Chondrocyte (in vitro differentiated cells): ENCODE measurements around the gene CIB1. TPM values are rescaled to one million over a fixed set of nuclear protein-coding genes. Genes with fewer than 3 reads are reported as not detected.
"Not testable (repeated sequence)": the region's sequence is repeated elsewhere in the genome, so short reads cannot be mapped to it uniquely, and the experiment has no call there.

Experiments used
- DNase-seq: peaks from one replicate; pipeline ENCODE4 v3.0.0; 2021; ENCODE audit warnings: mixed read lengths, low spot score
- H3K27ac Mint-ChIP-seq: one replicate; pipeline ENCODE4 v1.8.0; 2021; ENCODE audit warnings: mild to moderate bottlenecking, moderate library complexity, mixed read lengths; ENCODE audit not compliant: unreplicated experiment
- H3K27me3 Mint-ChIP-seq: 2 replicates; pipeline ENCODE4 v1.8.0; 2021; ENCODE audit warnings: low read depth, mixed read lengths
- H3K36me3 Mint-ChIP-seq: 2 replicates; pipeline ENCODE4 v1.8.0; 2021; ENCODE audit warnings: low read depth, mixed read lengths
- H3K4me1 Mint-ChIP-seq: 2 replicates; pipeline ENCODE4 v1.8.0; 2021; ENCODE audit warnings: low read depth, mild to moderate bottlenecking, mixed read lengths
- H3K4me3 Mint-ChIP-seq: one replicate; pipeline ENCODE4 v1.8.0; 2021; ENCODE audit warnings: mild to moderate bottlenecking, moderate library complexity, mixed read lengths; ENCODE audit not compliant: unreplicated experiment
- H3K9me3 Mint-ChIP-seq: 2 replicates; pipeline ENCODE4 v1.8.0; 2021; ENCODE audit warnings: low read depth, mixed read lengths
- long read RNA-seq: library from polyadenylated mRNA; stranded (forward); transcript quantifications from one replicate; pipeline ENCODE4 v2.0.0, GENCODE V29; 2021
- total RNA-seq: library from RNA; stranded (reverse); gene quantifications from 3 replicates; pipeline ENCODE4 v1.2.1, GENCODE V29; 2021
- TF ChIP-seq, protein P1 (sequence below): fragments of 200-600 bp; sonication (generic); IDR thresholded peaks from 2 replicates; pipeline ENCODE4 v1.5.0; 2021; ENCODE audit warnings: antibody characterized with exemption, mild to moderate bottlenecking, moderate library complexity

The CIB1 gene
- total RNA-seq = 40.2 to 42.4 TPM (median 40.9 TPM) in 3 replicates
- long read RNA-seq, transcript CIB1-201 (7 exons, 1,247 nt) = major isoform, 71 of 90 reads
- long read RNA-seq, partial matches to known transcripts = 1 of 90 reads
- long read RNA-seq, other reads (novel, unspliced or antisense) = 14 of 90 reads

DNA sequence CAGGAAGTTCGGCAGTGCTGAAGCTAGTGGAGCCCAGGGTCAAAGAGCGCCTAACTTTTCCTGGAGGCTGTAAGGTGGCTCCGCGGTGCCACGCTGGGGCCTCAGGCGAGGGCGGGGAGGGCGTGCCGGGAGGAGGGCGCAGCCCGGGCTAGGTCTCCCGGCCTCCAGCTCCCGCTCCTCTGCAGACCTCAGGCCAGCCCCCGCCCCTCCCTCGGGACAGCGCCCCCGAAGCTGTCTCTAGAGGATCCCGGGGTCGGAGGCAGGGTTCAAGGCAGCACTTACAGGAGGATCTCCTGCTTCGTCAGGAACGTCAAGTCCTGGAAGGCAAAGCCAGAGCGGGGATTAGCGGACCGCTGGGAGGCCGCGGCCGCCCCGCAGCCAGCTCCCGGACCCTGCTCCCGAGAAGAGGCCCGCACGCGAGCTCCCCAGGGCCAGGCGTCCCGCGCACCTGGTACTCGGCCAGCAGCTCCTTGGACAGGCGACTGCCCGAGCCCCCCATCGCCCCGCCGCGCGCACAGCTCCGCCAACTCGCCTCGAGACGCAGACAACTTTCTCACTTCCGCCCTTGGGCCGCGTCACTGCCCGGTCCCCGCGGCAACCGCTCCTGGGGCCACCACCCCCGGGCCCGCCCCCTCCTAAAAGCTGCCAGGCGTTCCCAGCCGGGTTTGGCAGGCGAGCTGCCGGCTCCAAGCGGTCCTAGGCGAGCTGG is at the start of gene CIB1:
Gene CIB1, minus strand, starts transcription at position 555 of the 709 bp plus-strand sequence. Its CDS starts 56 bp downstream, at position 499.
- peaks cover 11% of the 10 kb centered on the region for H3K36me3 Mint-ChIP-seq
- H3K27me3 Mint-ChIP-seq = no peaks in the 10 kb centered on the region
- peak within 1 kb of the TSS; percentile 88 for H3K27ac Mint-ChIP-seq
- TF ChIP-seq, protein P1, sequence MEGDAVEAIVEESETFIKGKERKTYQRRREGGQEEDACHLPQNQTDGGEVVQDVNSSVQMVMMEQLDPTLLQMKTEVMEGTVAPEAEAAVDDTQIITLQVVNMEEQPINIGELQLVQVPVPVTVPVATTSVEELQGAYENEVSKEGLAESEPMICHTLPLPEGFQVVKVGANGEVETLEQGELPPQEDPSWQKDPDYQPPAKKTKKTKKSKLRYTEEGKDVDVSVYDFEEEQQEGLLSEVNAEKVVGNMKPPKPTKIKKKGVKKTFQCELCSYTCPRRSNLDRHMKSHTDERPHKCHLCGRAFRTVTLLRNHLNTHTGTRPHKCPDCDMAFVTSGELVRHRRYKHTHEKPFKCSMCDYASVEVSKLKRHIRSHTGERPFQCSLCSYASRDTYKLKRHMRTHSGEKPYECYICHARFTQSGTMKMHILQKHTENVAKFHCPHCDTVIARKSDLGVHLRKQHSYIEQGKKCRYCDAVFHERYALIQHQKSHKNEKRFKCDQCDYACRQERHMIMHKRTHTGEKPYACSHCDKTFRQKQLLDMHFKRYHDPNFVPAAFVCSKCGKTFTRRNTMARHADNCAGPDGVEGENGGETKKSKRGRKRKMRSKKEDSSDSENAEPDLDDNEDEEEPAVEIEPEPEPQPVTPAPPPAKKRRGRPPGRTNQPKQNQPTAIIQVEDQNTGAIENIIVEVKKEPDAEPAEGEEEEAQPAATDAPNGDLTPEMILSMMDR = peak; percentile 74
- no peaks in the 10 kb centered on the region for H3K9me3 Mint-ChIP-seq
- DNase-seq = no peak
- H3K4me3 Mint-ChIP-seq = peak within 1 kb of the TSS; percentile 81
- peaks cover 25% of the 10 kb centered on the region for H3K4me1 Mint-ChIP-seq

DNA sequence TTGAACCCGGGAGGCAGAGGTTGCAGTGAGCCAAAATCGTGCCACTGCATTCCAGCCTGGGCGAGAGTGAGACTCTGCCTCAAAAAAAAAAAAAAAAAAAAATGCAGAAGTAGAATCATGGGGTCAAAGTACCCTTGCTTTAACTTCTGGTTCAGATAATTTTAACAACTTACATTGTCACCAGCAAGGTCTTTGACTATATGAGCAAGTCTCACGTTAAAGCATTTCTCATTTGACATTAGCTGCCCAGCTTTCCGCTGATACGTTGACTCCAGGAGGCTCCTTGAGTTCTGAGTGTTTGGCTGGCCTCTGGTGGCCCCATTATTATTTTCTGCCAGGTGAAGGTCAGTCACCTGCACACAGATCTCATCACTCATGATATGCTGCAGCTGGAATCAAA is 47.9 kb upstream of the CIB1 start:
- H3K4me3 Mint-ChIP-seq, H3K27me3 Mint-ChIP-seq, H3K9me3 Mint-ChIP-seq, DNase-seq, H3K27ac Mint-ChIP-seq, H3K36me3 Mint-ChIP-seq, H3K4me1 Mint-ChIP-seq: not testable (repeated sequence)

- not testable (repeated sequence) for H3K4me1 Mint-ChIP-seq, H3K27ac Mint-ChIP-seq, H3K4me3 Mint-ChIP-seq, DNase-seq, H3K9me3 Mint-ChIP-seq, H3K27me3 Mint-ChIP-seq, H3K36me3 Mint-ChIP-seq
Measured at GRCh38 chr15:90280743-90281142, 47.0 kb upstream of the CIB1 start.

GRCh38 chr15:90278467-90278866 is 44.7 kb upstream of the CIB1 start:
- not testable (repeated sequence) for H3K9me3 Mint-ChIP-seq, H3K36me3 Mint-ChIP-seq, H3K4me1 Mint-ChIP-seq, DNase-seq, H3K4me3 Mint-ChIP-seq, H3K27me3 Mint-ChIP-seq, H3K27ac Mint-ChIP-seq

DNA sequence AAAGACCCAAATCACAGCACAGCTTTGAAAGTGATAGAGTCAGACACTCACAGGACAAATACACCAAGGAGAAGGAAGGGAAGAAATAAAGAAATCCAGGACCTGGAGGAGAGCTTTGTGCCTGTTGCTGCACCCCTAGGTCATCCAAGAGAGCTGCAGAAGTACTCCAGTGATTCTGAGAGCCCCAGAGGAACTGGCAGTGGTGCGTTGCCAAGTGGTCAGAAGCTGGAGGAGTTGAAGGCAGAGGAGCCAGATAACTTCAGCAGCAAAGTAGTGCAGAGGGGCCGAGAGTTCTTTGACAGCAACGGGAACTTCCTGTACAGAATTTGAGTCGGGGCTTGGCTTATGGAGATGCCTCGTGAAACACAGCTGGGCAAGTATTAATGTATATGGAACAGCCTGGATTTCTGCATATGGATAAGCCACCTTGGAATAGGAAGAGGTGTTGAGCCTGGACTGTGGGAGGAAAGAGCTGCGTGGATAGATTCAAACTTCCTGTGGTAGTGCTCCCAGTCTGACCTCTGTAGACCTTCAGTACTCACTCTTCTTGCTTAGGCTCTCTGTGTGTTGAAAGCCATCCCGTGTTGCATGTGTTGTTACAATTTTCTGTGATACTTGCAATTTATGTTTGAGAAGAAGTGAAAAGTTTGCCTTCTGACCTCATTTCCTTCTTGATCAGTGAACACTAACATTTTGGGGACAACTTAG is 37.9 kb upstream of the CIB1 start:
- H3K27ac Mint-ChIP-seq = no peak overlapping the region
- H3K4me1 Mint-ChIP-seq = peaks cover 34% of the 10 kb centered on the region
- TF ChIP-seq, protein P1 = no peak
- no peaks in the 10 kb centered on the region for H3K9me3 Mint-ChIP-seq
- no peak overlapping the region for H3K4me3 Mint-ChIP-seq
- no peaks in the 10 kb centered on the region for H3K27me3 Mint-ChIP-seq
- peaks cover 24% of the 10 kb centered on the region for H3K36me3 Mint-ChIP-seq
- DNase-seq = no peak

GRCh38 chr15:90270502-90271150 is 36.9 kb upstream of the CIB1 start:
- TF ChIP-seq, protein P1 = no peak
- peaks cover 36% of the 10 kb centered on the region for H3K4me1 Mint-ChIP-seq
- no peak for DNase-seq
- no peaks in the 10 kb centered on the region for H3K9me3 Mint-ChIP-seq
- H3K4me3 Mint-ChIP-seq = no peak overlapping the region
- peak overlapping the region; percentile 43 for H3K27ac Mint-ChIP-seq
- no peaks in the 10 kb centered on the region for H3K27me3 Mint-ChIP-seq
- peaks cover 24% of the 10 kb centered on the region for H3K36me3 Mint-ChIP-seq
